ENCODE data around the gene MAVS. TPM values are rescaled to one million over a fixed set of nuclear protein-coding genes. Genes with fewer than 3 reads are reported as not detected.
"Not testable (repeated sequence)": the region's sequence is repeated elsewhere in the genome, so short reads cannot be mapped to it uniquely, and the experiment has no call there.

MAVS gene
- total RNA-seq, 2 experiments from 2014 or later = 32.4 to 33.0 TPM

DNA sequence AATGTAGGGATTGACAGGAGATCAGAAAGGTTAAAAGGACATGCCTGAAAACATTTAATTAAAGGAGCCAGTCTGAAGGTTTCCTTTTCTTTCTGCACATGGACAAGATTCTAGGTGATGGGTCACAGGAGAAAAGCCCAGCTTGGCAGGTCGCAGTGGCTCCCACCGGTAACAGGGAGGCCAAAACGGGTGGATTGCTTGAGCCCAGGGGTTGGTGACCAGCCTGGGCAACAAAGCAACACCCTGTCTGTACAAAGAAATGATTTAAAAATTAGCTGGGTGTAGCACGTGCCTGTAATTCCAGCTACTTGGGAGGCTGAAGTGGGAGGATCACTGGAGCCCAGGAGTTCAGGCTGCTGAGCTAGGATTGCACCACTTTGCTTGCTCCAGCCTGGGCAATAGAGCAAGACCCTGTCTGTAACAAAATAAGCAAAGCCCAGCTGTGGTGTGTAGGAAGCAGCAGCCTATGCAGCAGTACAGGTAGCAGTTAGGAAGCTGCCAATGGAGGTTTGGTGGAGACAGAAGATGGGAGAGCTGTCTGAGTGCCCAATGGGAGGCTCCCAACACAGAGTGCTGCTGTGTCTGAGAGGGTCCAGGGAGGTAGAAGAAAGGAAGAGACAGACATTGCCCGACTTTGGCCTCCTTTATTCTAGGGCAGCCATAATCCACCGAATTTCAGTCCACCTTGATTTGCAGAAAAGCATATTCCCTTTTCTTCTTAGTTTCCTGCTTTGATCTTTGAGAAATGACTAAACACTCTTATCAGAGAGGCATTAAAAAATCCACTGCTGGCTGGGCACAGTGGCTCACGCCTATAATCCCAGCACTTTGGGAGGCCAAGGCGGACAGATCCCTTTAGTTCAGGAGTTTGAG, 33.4 kb upstream of the MAVS start:
- ChIA-PET POLR2A (interaction anchor here (0.6 to 1.6 kb wide), 2 partner anchors 18 to 97 kb away, joined by 6 read pairs; partner anchors contain the start of gene CDC25B), CTCF (interaction anchor here (0.6 to 2.4 kb wide), 5 partner anchors 12 to 166 kb away, joined by 3 to 11 read pairs (median 3); partner anchors contain the start of genes CDC25B and CENPB)

DNA sequence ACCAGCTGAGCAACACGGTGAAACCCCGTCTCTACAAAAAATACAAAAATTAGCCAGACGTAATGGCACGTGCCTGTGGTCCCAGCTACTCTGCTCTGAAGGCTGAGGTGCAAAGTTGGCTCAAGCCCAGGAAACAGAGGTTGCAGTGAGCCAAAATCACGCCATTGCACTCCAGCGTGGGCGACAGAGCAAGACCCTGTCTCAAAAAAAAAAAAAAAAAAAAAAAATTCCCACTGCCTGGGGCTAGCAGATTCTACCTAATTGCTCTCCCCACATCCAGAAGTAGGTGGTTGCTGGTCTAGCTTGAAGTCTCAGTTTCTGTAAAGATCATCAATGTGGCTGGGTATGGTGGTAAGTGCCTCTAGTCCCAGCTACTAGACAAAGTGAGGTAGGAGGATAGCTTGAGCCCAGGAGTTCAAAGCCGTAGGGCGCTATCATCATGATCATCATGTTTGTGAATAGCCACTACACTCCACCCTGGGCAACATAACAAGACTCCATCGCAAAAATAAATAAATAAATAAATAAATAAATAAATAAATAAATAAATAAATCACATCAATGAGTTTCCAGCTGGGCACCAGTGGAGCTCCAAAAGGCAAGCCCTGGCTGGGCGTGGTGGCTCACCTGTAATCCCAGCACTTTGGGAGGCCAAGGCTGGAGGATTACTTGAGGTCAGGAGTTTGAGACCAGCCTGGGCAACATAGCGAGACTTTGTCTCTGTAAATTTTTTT, 32.6 kb upstream of the MAVS start:
- POLR2A ChIA-PET = interaction anchor here (0.6 to 1.6 kb wide), 3 partner anchors 18 to 96 kb away, joined by 6 to 9 read pairs (median 6); partner anchors contain the start of gene CDC25B
- CTCF ChIA-PET = interaction anchor here (0.7 to 2.4 kb wide), 5 partner anchors 13 to 141 kb away, joined by 3 to 11 read pairs (median 5); partner anchors contain the start of genes CDC25B and CENPB

DNA sequence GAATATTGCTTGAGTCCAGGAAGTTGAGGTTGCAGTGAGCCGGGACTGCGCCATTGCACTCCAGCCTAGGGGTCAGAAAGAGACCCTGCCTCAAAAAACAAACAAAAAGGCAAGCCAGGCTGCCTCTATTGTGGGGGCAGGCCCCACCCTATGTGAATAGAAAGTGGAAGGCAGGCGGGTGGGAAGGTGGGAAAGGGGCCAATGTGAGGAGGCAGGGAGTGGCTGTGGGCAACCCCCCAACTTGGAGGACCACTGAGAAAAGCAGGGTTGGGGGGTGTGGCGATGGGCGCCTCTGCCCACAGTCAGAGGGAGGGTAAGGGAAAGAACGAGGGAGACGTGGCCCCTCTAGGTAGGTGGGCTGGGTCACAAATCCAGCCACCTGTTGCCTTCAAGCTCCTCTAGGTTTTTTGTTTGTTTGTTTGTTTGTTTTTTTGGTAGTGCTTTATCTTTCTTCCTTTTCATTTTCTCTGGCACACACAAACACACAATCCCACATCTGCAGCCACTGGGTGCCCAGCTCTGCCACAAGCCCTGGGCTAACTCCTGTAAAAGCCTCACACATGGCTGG, 31.6 kb upstream of the MAVS start:
- CTCF ChIA-PET = interaction anchor here (1.1 to 2.4 kb wide), 2 partner anchors 28 to 73 kb away, joined by 3 to 10 read pairs; partner anchors contain the start of gene CENPB

DNA sequence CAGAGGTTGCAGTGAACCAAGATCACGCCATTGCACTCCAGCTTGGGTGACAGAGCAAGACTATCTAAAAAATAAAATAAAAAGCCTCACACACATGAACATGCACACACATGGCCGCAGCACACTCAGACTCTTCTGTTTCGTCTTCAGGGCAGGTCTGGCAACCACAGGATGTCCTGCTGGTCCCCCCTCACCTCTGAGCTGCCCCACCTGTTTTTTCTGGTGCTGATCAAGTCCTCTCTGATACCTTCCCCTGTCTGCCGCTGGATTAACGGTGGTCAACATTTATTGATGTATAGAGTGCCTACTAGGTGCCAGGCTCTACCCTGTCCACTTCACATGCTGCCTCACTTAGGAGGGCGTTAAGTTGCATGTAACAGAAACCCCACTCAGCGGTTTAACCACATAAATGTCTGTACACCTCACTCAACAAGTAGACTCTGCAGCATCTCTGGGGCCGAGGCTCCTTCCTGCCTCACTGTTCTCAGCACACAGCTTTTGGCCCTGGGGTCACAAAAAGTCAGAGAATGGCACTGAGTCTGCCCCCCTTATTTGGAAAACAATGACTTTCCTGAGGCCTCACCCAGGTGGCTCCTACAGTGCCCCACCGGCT, 30.8 kb upstream of the MAVS start:
- ChIA-PET CTCF (interaction anchor here (0.8 to 1.1 kb wide), 2 partner anchors 36 to 72 kb away, joined by 3 read pairs; no protein-coding TSS in a partner anchor), POLR2A (interaction anchor here (0.5 to 1.5 kb wide), 2 partner anchors 16 to 527 kb away, joined by 4 to 5 read pairs; no protein-coding TSS in a partner anchor)

More for the DNA sequence above, 31.6 kb upstream of the MAVS start:
- POLR2A ChIA-PET = interaction anchor here (1.5 kb wide), 1 partner anchor 15 kb away, joined by 5 read pairs; no protein-coding TSS in a partner anchor

DNA sequence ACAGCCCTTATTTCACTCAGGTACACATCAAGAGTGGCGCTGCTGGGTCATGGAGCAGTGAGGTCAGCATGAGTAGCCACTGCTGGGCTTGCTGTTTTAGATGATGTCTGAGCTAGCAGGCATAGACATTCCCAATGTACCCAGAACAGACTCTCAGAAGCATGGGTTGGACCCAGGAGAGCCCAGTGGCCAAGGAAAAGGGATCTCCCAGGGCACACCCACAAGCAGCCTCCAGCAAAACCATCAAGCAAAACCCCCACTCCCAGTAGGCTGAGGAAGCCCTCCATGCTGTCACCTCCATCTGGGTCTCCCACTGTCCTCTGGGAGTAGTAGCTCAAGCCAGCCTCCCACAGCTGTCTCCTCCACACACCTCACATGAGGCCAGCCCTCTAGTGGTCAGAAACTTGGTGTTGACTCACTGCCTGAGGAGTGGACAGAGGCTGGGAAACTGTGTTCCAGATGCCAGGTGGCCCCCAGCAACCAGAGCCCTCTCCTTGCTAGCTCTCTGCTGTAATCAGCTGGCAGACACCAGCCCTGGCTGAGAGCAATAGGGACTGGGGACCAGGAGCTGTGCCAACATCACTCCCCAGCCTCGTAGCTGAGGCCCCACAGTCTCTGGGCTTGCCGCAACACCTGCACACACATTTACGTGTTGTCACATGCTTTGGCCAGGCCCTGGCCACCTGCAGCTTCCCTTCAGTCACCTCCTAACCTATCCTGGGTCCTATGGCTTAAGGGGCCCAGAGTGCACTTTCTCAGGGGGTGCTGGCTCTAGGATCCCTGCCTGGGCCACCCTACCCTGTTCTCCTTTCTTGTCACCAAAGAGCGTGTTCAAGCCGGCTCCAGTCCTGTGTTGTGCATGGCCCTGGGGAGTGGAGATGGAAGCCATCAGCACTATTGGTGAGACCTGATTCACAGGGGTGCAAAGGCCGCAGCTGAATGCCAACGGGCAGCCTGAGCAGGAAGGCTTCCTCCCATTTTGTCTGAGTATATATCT, 28.2 kb upstream of the MAVS start:
- POLR2A ChIA-PET = no interaction called here
- CTCF ChIA-PET = interaction anchor here (0.7 to 3.9 kb wide), 7 partner anchors 18 to 65 kb away, joined by 3 to 42 read pairs (median 4); partner anchors contain the start of genes ADISSP and CENPB

DNA sequence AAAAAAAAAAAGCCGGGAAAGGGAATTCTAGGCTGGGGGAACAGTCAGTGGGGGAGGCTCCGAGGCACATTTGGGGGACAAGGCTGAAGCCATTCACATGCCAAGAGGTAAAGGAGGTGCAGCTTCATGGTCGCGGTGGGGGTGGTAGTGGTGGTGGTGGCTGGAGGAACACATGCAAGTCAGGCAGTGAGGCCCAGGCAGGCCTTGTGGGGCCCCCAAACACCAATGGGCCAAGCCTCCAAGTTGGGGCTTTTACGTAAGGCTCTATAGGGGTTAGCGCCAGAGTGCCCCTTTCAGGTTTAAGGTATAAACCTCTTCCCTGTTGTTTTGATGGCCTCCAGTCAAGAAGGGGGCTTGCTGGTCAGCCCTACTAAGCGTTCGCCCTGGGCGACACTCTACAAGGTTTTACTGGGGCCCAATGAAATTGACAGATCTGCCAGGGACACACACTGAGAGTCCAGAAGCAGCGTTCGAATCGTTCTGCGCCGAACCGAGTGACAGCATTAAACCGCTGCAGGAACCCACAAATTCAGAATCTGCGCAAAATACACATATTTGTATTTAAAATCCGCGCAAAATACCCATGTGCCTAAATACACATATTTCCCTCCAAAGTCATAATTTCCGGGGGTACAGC, 27.1 kb upstream of the MAVS start:
- CTCF ChIA-PET = interaction anchor here (0.7 to 3.9 kb wide), 17 partner anchors 9 to 994 kb away, joined by 3 to 42 read pairs (median 7); partner anchors contain the start of genes ADISSP, CDC25B, CENPB and SPEF1
- POLR2A ChIA-PET = interaction anchor here (0.7 to 2.0 kb wide), 4 partner anchors 25 to 52 kb away, joined by 3 to 21 read pairs (median 11); partner anchors contain the start of genes ADISSP, CENPB and SPEF1

DNA sequence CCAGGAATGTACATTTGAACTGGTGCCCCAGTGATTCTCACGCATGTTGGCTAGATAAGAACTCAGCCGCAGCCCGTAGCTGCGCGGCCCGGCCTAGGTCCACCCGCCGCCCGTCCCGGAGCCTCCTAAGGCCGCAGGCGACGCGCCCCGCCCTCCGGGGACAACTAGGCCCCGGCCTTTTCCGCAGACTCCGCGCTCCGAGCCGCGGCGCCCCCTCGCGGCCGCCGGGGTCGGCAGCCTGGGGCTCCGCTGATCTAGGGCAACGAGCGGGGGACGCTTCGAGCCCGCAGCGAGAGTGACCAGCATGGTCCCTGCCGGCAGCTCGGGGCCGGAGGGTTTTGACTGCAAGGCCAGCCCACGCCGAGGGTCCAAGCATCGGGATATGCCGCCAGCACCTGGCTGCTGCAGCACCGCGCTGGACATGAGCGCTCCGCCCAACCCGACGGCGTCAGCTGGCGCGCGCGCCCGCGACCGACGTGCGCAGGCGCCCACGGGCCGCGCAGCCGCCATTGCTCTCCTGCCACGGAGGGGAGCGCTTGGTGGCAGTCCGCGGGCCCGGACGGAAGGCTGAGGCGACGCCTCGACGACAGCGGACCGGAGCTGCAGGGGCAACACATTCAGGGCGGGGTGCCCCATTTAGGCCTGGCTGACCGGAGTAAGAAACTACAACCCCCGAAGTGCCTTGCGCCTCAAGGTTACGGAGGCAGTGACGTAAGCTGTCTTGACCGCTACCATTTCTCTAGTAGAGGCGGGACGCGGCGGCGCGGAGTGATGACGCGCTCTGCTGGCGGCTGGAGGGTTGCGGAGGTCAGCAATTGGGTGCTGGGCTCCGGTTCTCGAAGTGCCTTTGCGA, 26.4 kb upstream of the MAVS start, which contains the start of gene AP5S1:
Gene AP5S1, plus strand, starts transcription at position 500 of the 853 bp plus-strand sequence. CDS start 1,571 bp downstream, outside the sequence.
- CTCF ChIA-PET = interaction anchor here (0.6 to 3.9 kb wide), 21 partner anchors 9 to 265 kb away, joined by 3 to 42 read pairs (median 5); partner anchors contain the start of genes ADISSP, CDC25B, CENPB and SPEF1
- POLR2A ChIA-PET = interaction anchor here (0.6 to 2.0 kb wide), 7 partner anchors 8 to 53 kb away, joined by 3 to 21 read pairs (median 3); partner anchors contain the start of genes ADISSP, CENPB and SPEF1

DNA sequence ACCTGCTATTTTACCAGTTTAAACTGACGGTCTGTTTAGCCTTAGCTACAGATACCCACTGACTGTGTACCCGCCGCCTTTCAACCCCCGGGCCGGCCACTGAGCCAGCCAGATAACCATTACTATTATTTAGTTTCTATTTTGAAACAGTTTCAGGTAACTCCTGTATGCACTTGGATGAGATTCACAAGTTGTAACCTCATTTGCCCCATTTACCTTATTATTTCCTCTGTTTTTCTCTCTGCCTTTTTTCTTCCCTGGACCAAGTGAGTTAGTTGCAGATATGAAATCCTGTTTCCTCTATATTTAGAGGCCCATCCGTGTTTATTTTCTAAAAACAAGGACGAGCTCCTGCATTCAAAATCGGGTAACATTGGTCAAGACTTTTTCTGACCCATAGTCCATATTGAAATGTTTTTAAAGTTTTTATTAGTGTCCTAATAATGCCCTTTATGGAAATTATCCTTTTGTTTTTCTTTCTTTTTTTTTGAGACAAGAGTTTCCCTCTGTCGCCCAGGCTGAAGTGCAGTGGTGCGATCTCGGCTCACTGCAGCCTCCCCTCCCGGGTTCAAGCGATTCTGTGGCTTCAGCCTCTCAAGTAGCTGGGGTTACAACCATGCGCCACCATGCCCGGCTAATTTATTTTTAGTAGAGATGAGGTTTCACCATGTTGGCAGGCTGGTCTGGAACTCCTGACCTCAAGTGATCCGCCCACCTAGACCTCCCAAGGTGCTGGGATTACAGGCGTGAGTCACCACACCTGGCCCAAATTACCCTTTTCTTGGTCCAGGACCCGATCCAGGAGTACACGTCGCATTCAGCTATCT, 25.5 kb upstream of the MAVS start:
- POLR2A ChIA-PET = interaction anchor here (0.7 to 2.0 kb wide), 6 partner anchors 9 to 54 kb away, joined by 3 to 21 read pairs (median 4); partner anchors contain the start of genes ADISSP, CENPB and SPEF1
- CTCF ChIA-PET = interaction anchor here (0.7 to 3.9 kb wide), 19 partner anchors 8 to 264 kb away, joined by 3 to 42 read pairs (median 7); partner anchors contain the start of genes ADISSP, CDC25B, CENPB and SPEF1

DNA sequence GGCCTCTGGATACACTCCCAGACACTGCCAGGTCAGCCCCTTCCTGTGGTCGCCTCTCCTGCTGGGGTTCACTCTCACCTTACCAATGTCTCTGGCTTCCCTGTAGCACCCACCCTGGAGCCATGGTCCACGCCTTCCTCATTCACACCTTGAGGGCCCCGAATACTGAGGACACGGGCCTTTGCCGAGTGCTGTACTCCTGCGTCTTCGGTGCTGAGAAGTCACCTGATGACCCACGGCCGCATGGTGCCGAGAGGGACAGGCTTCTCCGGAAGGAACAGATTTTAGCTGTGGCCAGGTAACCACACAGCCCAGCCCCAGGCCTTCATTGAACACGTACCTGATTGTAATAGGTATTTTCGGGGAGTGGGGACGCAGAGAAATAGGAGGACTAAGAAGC, 24.6 kb upstream of the MAVS start:
- ChIA-PET CTCF (interaction anchor here (1.1 to 3.9 kb wide), 5 partner anchors 35 to 263 kb away, joined by 3 to 42 read pairs (median 7); partner anchors contain the start of genes ADISSP and CENPB), POLR2A (no interaction called here)

DNA sequence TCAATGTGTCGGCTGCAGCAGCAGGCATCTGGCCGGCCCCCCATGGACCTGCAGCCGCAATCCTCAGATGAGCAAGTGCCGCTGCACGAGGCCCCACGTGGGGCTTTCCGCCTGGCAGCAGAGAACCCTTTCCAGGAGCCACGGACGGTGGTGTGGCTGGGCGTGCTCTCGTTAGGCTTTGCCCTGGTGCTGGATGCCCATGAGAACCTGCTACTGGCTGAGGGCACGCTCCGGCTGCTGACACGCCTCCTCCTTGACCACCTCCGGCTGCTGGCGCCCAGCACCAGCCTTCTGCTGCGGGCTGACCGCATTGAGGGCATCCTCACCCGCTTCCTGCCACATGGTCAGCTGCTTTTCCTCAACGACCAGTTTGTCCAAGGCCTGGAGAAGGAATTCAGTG, 22.8 kb upstream of the MAVS start:
- POLR2A ChIA-PET = no interaction called here
- CTCF ChIA-PET = interaction anchor here (1.0 to 1.6 kb wide), 2 partner anchors 38 to 55 kb away, joined by 3 to 6 read pairs; partner anchors contain the start of gene CENPB

DNA sequence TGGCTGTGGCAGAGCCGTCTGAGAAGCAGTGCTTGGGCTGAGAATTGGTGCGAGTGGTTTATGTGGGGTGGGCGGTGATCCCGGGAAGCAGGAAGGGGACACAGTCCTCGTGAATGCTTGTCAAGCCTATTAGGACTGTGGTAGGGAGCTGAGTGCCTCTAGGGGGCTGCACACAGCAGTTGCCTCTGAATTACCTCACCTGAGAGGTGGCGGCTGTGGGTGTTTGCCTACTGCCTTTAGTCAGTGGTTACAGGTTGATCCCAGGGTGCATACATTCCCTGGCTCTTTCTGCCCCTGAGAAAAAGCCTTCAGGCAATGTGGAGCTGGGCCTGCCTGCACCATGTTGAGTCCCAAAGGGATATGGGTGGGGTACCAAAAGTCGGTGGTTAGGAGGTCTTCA, 21.1 kb upstream of the MAVS start:
- CTCF ChIA-PET = interaction anchor here (1.2 to 1.5 kb wide), 2 partner anchors 20 to 260 kb away, joined by 3 read pairs; no protein-coding TSS in a partner anchor
- POLR2A ChIA-PET = interaction anchor here (0.6 kb wide), 1 partner anchor 54 kb away, joined by 9 read pairs; no protein-coding TSS in a partner anchor

DNA sequence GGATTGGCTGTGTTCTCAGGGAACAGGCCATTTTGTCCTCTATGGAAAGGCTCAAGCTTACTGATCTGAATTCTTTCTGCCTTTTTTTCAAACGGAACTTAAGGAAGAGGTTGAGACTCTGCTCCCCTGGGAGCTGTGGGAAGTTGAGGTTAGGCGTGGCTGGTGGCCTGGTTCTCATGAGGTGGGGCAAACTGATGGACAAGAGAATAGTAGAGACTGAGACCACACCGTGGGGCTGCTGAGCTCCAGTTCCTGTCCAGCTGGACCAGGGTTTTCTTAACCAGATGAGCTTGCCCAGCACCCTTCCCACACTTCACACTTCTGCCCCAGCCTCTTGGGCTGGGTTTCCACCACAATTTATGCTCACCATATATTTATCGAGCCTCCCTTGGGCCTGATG, 20.2 kb upstream of the MAVS start:
- POLR2A ChIA-PET = no interaction called here
- CTCF ChIA-PET = interaction anchor here (1.2 kb wide), 1 partner anchor 19 kb away, joined by 3 read pairs; no protein-coding TSS in a partner anchor

DNA sequence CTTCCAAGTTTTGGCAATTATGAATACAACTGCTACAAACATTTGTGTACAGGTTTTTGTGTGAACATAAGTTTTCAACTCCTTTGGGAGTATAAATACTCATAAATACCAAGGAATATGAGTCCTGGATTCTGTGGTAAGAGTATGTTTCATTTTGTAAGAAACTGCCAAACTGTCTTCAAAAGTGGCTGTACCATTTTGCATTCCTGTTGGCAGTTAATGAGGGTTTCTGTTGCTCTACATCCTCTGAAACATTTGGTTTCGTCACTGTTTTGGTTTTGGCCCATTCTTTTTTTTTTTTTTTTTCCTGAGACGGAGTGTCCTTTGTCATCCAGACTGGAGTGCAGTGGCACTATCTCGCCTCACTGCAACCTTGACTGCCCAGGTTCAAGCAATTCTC, 17.8 kb upstream of the MAVS start:
- ChIA-PET CTCF (no interaction called here), POLR2A (interaction anchor here (0.6 kb wide), 1 partner anchor 10 kb away, joined by 4 read pairs; no protein-coding TSS in a partner anchor)

DNA sequence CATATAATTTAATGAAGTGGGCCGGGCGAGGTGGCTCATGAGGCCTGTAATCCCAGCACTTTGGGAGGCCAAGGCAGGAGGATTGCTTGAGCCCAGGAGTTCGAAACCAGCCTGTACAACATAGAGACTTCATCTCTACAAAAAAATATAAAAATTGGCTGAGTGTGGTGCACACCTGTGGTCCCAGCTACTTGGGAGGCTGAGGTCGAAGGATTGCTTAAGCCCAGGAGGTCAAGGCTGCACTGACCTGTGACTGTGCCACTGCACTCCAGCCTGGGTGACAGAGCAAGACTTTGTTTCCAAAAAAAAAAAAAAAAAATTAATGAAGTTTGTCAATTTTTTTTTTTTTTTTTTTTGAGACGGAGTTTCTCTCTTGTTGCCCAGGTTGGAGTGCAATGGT, 16.7 kb upstream of the MAVS start:
- CTCF ChIA-PET = interaction anchor here (0.6 to 1.0 kb wide), 3 partner anchors 9 to 31 kb away, joined by 3 to 7 read pairs (median 4); no protein-coding TSS in a partner anchor
- POLR2A ChIA-PET = not testable (repeated sequence)
